Smooth muscle cell (in vitro differentiated cells): ENCODE measurements around the gene UQCR10. TPM values are rescaled to one million over a fixed set of nuclear protein-coding genes. Genes with fewer than 3 reads are reported as not detected.

ENCODE experiments used
- DNase-seq: peaks from one replicate; lab custom pipeline; 2025; ENCODE audit not compliant: unreplicated experiment; lab: John Stamatoyannopoulos, UW
- H2AFZ ChIP-seq: fragments of 200-600 bp; sonication (generic); 2 replicates; pipeline ENCODE4 v1.6.0; 2016; ENCODE audit warnings: antibody characterized with exemption, low read depth, mild to moderate bottlenecking
- H3F3A ChIP-seq: fragments of 200-600 bp; sonication (generic); 2 replicates; pipeline ENCODE4 v1.6.0; 2017; ENCODE audit warnings: antibody characterized with exemption, low read depth
- H3K27ac ChIP-seq: fragments of 200-600 bp; sonication (generic); 2 replicates; pipeline ENCODE4 v1.5.1; 2016; ENCODE audit warnings: low read depth, mild to moderate bottlenecking
- H3K27me3 ChIP-seq: fragments of 200-600 bp; sonication (generic); 2 replicates; pipeline ENCODE4 v1.6.1; 2016; ENCODE audit warnings: low read depth, mild to moderate bottlenecking
- H3K36me3 ChIP-seq: fragments of 200-600 bp; sonication (generic); 2 replicates; pipeline ENCODE4 v1.5.1; 2016; ENCODE audit warnings: low read depth
- H3K4me1 ChIP-seq: fragments of 200-600 bp; sonication (generic); 2 replicates; pipeline ENCODE4 v1.5.1; 2016; ENCODE audit warnings: low read depth
- H3K4me2 ChIP-seq: fragments of 200-600 bp; sonication (generic); 2 replicates; pipeline ENCODE4 v1.6.0; 2016; ENCODE audit warnings: mild to moderate bottlenecking
- H3K4me3 ChIP-seq: fragments of 200-600 bp; sonication (generic); 2 replicates; pipeline ENCODE4 v1.5.1; 2016; ENCODE audit warnings: mild to moderate bottlenecking
- H3K79me2 ChIP-seq: fragments of 200-600 bp; sonication (generic); 2 replicates; pipeline ENCODE4 v1.6.0; 2016; ENCODE audit warnings: low read depth, mild to moderate bottlenecking
- H3K9ac ChIP-seq: fragments of 200-600 bp; sonication (generic); 2 replicates; pipeline ENCODE4 v1.6.0; 2016; ENCODE audit warnings: low read depth
- H3K9me3 ChIP-seq: fragments of 200-600 bp; sonication (generic); replicated peaks from 2 replicates; pipeline ENCODE4 v1.5.1; 2016; ENCODE audit warnings: low read depth
- H4K20me1 ChIP-seq: fragments of 200-600 bp; sonication (generic); 2 replicates; pipeline ENCODE4 v1.6.0; 2016; ENCODE audit warnings: low read depth
- WGBS: methylation state at CpG from one replicate; pipeline ENCODE4 v1.1.7; 2016; ENCODE audit warnings: low lambda C conversion rate; 5-methylcytosine and 5-hydroxymethylcytosine counted together
- polyA plus RNA-seq: library from polyadenylated mRNA; unstranded; fragments of >200 nt; fragmentation: Nextera tagmentation; extraction: Ambion mirVana; gene quantifications from 2 replicates; pipeline ENCODE4 v1.2.1, GENCODE V29; 2016
- total RNA-seq: library from RNA; depleted of rRNA; stranded (reverse); fragments of >200 nt; gene quantifications from 2 replicates; pipeline ENCODE4 v1.2.3, GENCODE V29; 2014
- TF ChIP-seq, protein P1 (sequence below): fragments of 200-600 bp; sonication (generic); IDR thresholded peaks from 2 replicates; pipeline ENCODE4 v1.5.1; 2017; ENCODE audit warnings: borderline replicate concordance, mild to moderate bottlenecking, antibody characterized with exemption; ENCODE audit not compliant: insufficient read depth, poor library complexity, severe bottlenecking

UQCR10 gene
- total and polyA plus RNA-seq, 2 experiments from 2014 or later, result 102 to 296 TPM

GRCh38 chr22:29755889-29756288, 11.3 kb upstream of the UQCR10 start:
- WGBS, result 93% methylated on average over 9 of the region's 9 CpGs
- no peak overlapping the region for H3K27ac ChIP-seq
- H3K4me3 ChIP-seq, result no peak overlapping the region
- H3K79me2 ChIP-seq, result no peaks in the 10 kb centered on the region
- no peaks in the 10 kb centered on the region for H3K27me3 ChIP-seq
- no peaks in the 10 kb centered on the region for H3K9me3 ChIP-seq
- no peaks in the 10 kb centered on the region for H3F3A ChIP-seq
- H4K20me1 ChIP-seq, result peaks cover 20% of the 10 kb centered on the region
- TF ChIP-seq, protein P1, sequence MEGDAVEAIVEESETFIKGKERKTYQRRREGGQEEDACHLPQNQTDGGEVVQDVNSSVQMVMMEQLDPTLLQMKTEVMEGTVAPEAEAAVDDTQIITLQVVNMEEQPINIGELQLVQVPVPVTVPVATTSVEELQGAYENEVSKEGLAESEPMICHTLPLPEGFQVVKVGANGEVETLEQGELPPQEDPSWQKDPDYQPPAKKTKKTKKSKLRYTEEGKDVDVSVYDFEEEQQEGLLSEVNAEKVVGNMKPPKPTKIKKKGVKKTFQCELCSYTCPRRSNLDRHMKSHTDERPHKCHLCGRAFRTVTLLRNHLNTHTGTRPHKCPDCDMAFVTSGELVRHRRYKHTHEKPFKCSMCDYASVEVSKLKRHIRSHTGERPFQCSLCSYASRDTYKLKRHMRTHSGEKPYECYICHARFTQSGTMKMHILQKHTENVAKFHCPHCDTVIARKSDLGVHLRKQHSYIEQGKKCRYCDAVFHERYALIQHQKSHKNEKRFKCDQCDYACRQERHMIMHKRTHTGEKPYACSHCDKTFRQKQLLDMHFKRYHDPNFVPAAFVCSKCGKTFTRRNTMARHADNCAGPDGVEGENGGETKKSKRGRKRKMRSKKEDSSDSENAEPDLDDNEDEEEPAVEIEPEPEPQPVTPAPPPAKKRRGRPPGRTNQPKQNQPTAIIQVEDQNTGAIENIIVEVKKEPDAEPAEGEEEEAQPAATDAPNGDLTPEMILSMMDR, result no peak
- H2AFZ ChIP-seq, result no peak overlapping the region
- DNase-seq, result no peak
- H3K36me3 ChIP-seq, result no peaks in the 10 kb centered on the region
- no peak overlapping the region for H3K9ac ChIP-seq
- H3K4me1 ChIP-seq, result no peaks in the 10 kb centered on the region
- no peak overlapping the region for H3K4me2 ChIP-seq

- H3K4me3 ChIP-seq, result no peak overlapping the region
- TF ChIP-seq, protein P1, result no peak
- WGBS, result 90% methylated on average over 7 of the region's 7 CpGs
- H3K36me3 ChIP-seq, result no peaks in the 10 kb centered on the region
- no peaks in the 10 kb centered on the region for H3K9me3 ChIP-seq
- no peak overlapping the region for H3K9ac ChIP-seq
- H3K79me2 ChIP-seq, result no peaks in the 10 kb centered on the region
- peaks cover 19% of the 10 kb centered on the region for H4K20me1 ChIP-seq
- no peaks in the 10 kb centered on the region for H3K27me3 ChIP-seq
- no peak overlapping the region for H3K27ac ChIP-seq
- no peak overlapping the region for H2AFZ ChIP-seq
- H3F3A ChIP-seq, result no peaks in the 10 kb centered on the region
- no peak for DNase-seq
- no peaks in the 10 kb centered on the region for H3K4me1 ChIP-seq
- no peak overlapping the region for H3K4me2 ChIP-seq
Measured at GRCh38 chr22:29756341-29756740, 10.8 kb upstream of the UQCR10 start.

DNA sequence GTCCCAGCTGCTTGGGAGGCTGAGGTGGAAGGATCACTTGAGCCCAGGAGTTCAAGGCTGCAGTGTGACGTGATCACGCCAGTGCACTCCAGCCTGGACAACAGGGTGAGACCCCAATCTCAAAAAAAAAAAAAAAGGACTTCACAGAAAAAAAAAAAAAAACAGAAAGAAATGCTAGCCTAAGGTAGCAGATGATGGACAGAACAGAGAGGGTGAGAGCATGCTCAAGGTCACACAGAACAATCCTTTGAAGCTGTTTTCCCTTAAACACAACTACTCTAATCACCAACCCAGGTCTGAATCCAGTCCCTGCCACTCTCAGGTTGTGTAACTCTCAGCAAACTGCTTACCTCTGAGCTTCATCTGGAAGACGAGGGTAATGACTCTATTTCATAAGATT, 10.1 kb upstream of the UQCR10 start:
- 96% methylated on average over 3 of the region's 3 CpGs for WGBS

DNA sequence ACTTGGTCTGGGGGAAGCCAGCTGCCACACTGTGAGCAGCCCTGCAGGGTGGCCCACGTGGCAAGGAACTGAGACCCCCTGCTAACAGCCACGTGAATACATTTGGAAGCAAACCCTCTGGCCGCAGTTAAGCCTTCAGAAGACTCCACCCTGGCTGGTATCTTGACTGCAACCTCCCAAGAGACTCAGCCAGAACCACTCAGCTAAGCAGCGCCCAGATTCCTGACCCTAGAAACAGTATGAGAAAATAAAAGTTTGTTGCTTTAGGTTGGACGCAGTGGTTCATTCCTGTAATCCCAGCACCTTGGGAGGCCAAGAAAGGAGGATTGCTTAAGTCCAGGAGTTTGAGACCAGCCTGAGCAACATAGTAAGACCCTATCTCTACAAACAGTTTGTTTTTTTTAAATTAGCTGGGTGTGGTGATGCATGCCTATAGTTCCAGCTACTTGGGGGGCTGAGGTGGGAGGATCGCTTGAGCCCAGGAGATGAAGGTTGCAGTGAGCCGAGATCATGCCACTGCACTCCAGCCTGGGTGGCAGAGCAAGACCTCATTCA, 9.0 kb upstream of the UQCR10 start:
- H3K4me2 ChIP-seq, result no peak overlapping the region
- TF ChIP-seq, protein P1, result no peak
- H3K4me1 ChIP-seq, result no peaks in the 10 kb centered on the region
- no peak overlapping the region for H3K4me3 ChIP-seq
- no peak overlapping the region for H3K9ac ChIP-seq
- no peaks in the 10 kb centered on the region for H3K79me2 ChIP-seq
- no peaks in the 10 kb centered on the region for H3K27me3 ChIP-seq
- H4K20me1 ChIP-seq, result peaks cover 16% of the 10 kb centered on the region
- H3K36me3 ChIP-seq, result no peaks in the 10 kb centered on the region
- no peaks in the 10 kb centered on the region for H3F3A ChIP-seq
- no peaks in the 10 kb centered on the region for H3K9me3 ChIP-seq
- H2AFZ ChIP-seq, result no peak overlapping the region
- no peak overlapping the region for H3K27ac ChIP-seq
- WGBS, result 79% methylated on average over 7 of the region's 7 CpGs
- no peak for DNase-seq

More for the DNA sequence above, 10.1 kb upstream of the UQCR10 start:
- no peaks in the 10 kb centered on the region for H3K27me3 ChIP-seq
- TF ChIP-seq, protein P1, result no peak
- H3K4me3 ChIP-seq, result no peak overlapping the region
- no peaks in the 10 kb centered on the region for H3K4me1 ChIP-seq
- no peak overlapping the region for H3K27ac ChIP-seq
- H3K9me3 ChIP-seq, result no peaks in the 10 kb centered on the region
- no peak overlapping the region for H3K4me2 ChIP-seq
- DNase-seq, result no peak
- H3K79me2 ChIP-seq, result no peaks in the 10 kb centered on the region
- no peaks in the 10 kb centered on the region for H3F3A ChIP-seq
- no peak overlapping the region for H3K9ac ChIP-seq
- H4K20me1 ChIP-seq, result peaks cover 16% of the 10 kb centered on the region
- H2AFZ ChIP-seq, result no peak overlapping the region
- H3K36me3 ChIP-seq, result no peaks in the 10 kb centered on the region
